Measurements from ENCODE around the gene TRANK1. TPM values are rescaled to one million over a fixed set of nuclear protein-coding genes. Genes with fewer than 3 reads are reported as not detected.
"Not testable (repeated sequence)": the region's sequence is repeated elsewhere in the genome, so short reads cannot be mapped to it uniquely, and the experiment has no call there.

Gene TRANK1
- polyA plus RNA-seq, 12 donors: 4.0 to 19.3 (median 5.6) TPM; not detected in 1

- DNase-seq: no peak
These were observed 51.7 kb downstream of the TRANK1 start for GRCh38 chr3:36893137-36893557.

- DNase-seq: no peak
These were observed 52.3 kb downstream of the TRANK1 start for GRCh38 chr3:36892457-36893136.

DNA sequence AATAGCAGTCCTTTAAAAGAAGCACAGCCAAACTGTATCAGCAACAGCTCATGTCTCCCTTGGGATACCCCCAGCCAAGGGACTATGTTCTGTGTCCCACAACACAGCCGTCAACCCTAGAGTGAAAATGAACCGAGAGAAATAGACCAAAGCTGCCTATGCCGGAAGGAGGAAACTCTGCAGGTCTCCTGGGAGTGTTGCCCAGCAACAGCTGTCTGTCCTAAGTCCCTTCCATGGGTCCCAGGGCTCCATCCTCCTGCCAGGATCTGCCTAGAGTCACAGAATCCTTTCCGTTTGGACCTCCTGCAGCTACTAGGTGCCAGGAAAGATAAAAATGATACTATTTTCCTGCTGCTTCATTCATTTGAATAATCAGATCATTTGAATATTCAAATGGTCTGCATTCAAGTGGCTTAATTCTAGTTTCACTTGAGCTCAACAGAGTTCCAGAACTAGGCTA is 53.1 kb downstream of the TRANK1 start:
- DNase-seq: no peak

DNA sequence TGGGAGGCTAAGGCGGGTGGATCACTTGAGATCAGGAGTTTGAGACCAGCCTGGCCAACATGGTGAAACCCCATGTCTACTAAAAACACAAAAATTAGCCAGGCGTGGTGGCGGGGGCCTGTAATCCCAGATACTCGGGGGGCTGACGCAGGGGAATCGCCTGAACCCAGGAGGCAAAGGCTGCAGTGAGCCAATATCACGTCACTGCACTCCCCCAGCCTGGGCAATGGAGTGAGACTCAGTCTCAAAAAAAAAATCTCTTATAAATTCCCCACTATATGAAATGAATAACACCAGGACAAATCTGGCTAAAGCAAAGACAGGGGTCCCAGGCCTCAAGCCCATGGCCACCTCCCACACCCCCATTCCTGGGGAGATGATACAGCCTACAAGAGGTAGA is 53.8 kb downstream of the TRANK1 start:
- not testable (repeated sequence) for DNase-seq

GRCh38 chr3:36890261-36890660 is 54.6 kb downstream of the TRANK1 start:
- DNase-seq: no peak

GRCh38 chr3:36881735-36882134 is 63.1 kb downstream of the TRANK1 start:
- DNase-seq: no peak

DNA sequence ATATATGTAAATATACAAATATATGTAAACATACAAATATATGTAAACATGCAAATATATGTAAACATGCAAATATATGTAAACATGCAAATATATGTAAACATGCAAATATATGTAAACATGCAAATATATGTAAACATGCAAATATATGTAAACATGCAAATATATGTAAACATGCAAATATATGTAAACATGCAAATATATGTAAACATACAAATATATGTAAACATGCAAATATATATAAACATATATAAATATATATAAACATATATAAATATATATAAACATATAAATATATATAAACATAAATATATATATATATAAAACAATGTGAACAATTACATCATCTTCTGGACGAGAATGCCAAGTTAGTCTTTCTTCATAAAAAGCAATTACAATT is 65.0 kb downstream of the TRANK1 start:
- DNase-seq: not testable (repeated sequence)

GRCh38 chr3:36877930-36878685 is 66.7 kb downstream of the TRANK1 start:
- DNase-seq: no peak

DNA sequence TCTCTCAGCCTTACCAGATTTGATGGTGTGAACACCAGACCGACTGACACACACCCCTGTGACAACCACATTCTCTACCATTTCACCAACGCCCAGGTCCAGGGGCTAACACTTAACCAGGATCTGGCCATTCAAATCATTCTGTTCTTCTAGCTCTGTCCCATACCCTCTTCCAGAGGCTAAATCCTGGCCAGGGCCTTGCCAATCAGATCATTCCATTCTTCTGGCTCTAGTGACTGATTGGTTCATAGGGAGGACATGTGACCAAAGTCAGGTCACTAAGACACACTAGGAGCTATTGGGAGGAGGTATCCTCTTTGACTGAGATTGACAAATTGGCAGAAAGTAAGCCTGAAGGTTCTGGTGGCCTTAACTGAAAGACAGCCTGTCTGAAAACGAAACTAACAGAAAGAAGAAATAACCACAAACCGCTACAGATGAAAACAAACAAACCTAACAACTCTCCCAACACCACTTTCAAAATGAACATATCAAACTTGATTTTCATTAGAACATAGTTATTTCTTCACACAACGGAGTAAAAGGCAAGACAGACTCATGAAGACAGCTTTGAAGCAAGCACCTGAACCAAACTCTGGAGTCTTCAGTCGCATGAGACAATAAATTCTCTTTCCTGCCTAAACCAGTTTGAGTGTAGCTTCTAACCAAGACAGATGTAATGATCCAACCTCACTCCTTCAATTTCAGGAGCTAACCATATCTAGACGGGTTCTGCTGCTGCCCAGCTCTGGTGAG is 68.5 kb downstream of the TRANK1 start:
- DNase-seq: no peak

- no peak for DNase-seq
These were observed 69.5 kb downstream of the TRANK1 start for GRCh38 chr3:36875397-36875796.

GRCh38 chr3:36874424-36874823 is 70.4 kb downstream of the TRANK1 start:
- DNase-seq: peak; percentile 12

- DNase-seq: no peak
These were observed 73.3 kb downstream of the TRANK1 start for GRCh38 chr3:36871379-36872126.

DNA sequence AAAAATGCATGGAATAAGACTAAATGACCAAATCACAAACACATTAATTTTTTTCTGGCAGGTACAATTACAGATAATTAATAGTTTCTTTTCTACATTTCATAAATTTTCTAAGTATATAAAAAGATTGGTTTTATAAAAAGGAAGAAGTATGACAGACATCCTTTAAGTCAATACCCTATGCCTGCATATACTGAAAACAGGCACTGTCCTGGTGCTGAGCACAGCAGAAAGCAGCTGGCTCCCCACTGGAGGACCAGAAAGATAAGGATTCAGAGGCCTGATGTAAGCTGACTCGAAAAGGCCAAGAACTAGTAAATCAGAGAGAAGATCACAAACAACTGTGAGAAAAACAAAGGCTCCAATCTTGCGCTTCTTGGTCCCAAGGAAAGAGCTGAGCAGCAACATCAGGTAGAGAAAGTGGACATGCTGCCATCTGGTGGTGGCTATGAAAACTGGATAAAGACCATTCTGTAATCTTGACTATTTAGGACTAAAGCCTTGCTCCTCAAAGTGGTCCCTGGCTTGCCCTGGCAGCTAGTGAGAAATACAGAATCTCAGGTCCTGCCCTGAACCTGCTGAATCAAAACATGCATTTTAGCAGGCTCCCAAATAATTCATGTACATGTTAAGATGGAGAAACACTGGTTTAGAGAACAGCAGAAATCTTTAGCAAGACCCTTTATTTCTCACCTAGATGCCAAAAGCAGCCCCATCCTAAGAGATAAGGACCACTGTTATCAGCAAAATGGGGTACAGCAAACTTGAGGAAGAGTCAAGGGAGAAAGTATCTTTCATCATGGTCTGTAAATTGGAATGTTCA is 76.0 kb downstream of the TRANK1 start:
- peak; percentile 75 for DNase-seq

GRCh38 chr3:36867810-36868209 is 77.0 kb downstream of the TRANK1 start:
- no peak for DNase-seq

DNA sequence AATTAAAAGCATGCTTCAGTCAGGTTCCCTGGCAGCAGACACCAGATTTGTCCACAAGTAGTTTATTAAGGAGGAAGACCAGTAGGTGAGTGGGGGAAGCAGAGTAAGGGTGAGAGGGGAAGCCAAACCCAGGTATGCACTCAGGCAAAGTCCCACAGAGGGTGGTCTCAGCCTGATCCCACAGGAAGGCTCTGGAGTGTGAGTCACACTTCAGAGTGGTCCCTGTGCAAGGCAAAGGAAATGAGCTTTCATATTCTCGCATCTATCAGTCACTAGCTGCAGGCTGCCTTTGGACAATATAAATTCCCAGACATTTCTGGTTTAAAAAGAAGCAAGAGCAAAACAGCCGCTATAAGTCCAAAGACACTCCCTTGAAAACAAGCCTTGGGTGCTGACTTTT is 78.5 kb downstream of the TRANK1 start:
- no peak for DNase-seq

DNA sequence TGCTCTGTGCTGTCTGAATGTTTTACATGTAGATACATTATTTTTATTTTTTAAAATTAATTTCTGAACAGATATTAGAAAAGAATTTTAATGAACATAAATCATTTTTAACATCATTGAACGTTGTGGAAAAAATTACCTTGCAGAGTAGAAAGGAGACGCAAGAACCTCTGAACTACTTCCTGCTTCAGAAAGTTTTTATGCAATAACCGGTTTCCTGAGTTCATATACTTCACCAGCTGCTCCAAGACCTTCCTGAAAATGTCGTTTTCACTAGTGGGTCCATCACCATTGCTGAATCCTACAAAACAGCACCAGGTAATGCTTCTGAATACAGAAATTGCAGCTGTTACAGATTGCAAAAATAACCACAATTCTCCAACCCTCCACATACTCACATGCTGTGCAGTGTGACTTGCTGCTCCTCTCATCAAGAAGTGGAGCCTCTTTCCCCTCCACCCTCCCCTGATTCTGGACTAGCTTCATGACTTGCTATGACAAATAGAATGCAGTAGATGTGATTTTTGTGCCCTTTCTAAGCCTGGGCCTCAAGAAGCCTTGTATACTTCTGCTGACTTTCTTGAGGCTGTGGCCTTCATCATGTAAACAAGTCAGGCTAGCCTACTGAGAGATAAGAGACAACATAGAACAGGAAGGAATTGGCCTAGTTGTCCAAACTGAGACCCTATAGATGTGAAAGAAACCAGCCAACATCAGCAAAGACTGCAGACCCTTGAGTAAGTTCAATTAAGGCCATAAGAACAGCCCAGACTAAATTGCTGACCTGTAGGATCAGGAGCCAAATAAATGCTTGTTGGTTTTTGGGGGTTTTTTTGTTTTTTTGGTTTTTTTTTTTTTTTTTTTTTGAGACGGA is 80.4 kb downstream of the TRANK1 start:
- no peak for DNase-seq

- DNase-seq: no peak
These were observed 82.6 kb downstream of the TRANK1 start for GRCh38 chr3:36862076-36862755.

GRCh38 chr3:36859494-36859893 is 85.4 kb downstream of the TRANK1 start:
- no peak for DNase-seq

DNA sequence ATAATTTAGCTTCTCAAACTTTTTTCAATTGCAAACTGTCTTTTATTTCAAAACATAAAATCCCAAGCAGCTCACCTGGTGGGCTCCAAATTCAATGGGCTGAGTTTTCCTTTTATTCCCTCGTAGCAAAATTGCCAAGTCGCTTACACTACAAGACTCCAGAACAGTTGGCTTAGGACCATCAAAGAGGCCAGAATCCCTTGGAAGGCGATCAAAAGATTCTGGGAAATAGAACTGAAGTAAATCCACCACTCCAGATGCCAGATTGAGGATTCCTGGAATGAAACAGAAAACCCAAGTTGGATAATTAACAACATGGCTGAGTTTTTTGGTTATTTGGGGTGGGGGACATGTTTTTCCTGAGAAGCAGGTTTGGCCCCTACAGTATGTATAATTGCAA is 92.8 kb downstream of the TRANK1 start:
- DNase-seq: no peak
